PC-3 (cell line): ENCODE data around the gene AP3M1.

Source experiments
- EZH2 ChIP-seq: fragments of 300-600 bp; sonication (generic); IDR thresholded peaks from one replicate; pipeline ENCODE4 v1.6.1; 2017; ENCODE audit warnings: antibody characterized with exemption, mild to moderate bottlenecking, low read length; ENCODE audit not compliant: unreplicated experiment
- EZH2phosphoT487 ChIP-seq: fragments of 300-600 bp; sonication (generic); IDR thresholded peaks from 2 replicates; pipeline ENCODE4 v1.6.1; 2018; ENCODE audit warnings: mild to moderate bottlenecking, antibody characterized with exemption, low read length, borderline replicate concordance
- TF ChIP-seq, protein P1 (sequence below): fragments of 300-600 bp; sonication (generic); conservative IDR thresholded peaks from 2 replicates; pipeline ENCODE4 v1.5.1; 2017; ENCODE audit warnings: antibody characterized with exemption, low read depth, mild to moderate bottlenecking, low read length

DNA sequence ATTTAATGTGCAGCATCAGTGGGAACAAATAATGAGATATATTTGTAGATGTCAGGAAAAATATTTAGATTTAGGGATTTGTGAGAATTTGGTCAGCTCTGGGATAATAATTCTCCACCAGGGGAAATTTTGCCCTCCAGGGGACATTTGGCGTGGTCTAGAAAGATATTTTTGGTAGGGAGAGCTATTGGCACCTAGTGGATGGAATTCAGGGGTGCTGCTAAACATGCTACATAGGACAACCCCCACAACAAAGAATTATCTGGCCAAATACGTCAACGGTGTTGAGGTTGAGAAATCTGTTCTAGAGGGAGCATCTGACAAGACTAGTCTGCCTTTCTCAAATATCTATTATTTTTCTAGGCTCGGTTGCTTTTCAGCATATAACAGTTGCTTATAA, 2.5 kb upstream of the AP3M1 start:
- TF ChIP-seq, protein P1, sequence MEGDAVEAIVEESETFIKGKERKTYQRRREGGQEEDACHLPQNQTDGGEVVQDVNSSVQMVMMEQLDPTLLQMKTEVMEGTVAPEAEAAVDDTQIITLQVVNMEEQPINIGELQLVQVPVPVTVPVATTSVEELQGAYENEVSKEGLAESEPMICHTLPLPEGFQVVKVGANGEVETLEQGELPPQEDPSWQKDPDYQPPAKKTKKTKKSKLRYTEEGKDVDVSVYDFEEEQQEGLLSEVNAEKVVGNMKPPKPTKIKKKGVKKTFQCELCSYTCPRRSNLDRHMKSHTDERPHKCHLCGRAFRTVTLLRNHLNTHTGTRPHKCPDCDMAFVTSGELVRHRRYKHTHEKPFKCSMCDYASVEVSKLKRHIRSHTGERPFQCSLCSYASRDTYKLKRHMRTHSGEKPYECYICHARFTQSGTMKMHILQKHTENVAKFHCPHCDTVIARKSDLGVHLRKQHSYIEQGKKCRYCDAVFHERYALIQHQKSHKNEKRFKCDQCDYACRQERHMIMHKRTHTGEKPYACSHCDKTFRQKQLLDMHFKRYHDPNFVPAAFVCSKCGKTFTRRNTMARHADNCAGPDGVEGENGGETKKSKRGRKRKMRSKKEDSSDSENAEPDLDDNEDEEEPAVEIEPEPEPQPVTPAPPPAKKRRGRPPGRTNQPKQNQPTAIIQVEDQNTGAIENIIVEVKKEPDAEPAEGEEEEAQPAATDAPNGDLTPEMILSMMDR, result peak; percentile 87
- TF ChIP-seq EZH2 (no peak), EZH2phosphoT487 (no peak)
